ENCODE results near the gene CLEC12A.

DNA sequence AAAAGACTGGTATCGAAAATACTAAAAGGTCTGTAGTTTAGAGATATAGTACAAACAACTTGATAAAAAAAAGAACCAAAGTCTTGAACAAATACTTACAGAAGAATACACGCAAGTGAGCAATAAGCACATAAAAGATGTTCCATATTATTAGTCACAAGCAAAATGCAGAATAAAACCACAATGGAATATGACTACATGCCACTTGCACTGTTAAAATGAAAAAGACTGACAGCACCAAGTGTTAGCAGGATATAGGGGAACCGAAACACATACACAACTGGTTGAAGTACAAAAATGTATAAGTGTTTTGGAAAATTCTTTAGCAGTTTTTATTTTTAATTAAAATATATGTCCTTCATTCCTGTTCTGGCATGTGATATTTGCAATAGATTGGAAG, 42.6 kb upstream of the CLEC12A start:
- TF ChIP-seq, protein P1, sequence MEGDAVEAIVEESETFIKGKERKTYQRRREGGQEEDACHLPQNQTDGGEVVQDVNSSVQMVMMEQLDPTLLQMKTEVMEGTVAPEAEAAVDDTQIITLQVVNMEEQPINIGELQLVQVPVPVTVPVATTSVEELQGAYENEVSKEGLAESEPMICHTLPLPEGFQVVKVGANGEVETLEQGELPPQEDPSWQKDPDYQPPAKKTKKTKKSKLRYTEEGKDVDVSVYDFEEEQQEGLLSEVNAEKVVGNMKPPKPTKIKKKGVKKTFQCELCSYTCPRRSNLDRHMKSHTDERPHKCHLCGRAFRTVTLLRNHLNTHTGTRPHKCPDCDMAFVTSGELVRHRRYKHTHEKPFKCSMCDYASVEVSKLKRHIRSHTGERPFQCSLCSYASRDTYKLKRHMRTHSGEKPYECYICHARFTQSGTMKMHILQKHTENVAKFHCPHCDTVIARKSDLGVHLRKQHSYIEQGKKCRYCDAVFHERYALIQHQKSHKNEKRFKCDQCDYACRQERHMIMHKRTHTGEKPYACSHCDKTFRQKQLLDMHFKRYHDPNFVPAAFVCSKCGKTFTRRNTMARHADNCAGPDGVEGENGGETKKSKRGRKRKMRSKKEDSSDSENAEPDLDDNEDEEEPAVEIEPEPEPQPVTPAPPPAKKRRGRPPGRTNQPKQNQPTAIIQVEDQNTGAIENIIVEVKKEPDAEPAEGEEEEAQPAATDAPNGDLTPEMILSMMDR (IDR thresholded peaks at IDR 0.05; ENCODE audit: insufficient read depth, low read depth, low read length): no peak
- no peak for TF ChIP-seq EZH2 (IDR thresholded peaks at IDR 0.05; ENCODE audit: insufficient read depth, low read length)
